ENCODE data around the gene CHEK2. TPM values are rescaled to one million over a fixed set of nuclear protein-coding genes. Genes with fewer than 3 reads are reported as not detected.
A peak's percentile ranks its signal among the peaks of the same experiment; 100 is the strongest.

Gene CHEK2
- total RNA-seq (1 to 10 TPM; 4.5 to 7.7 TPM), polyA plus RNA-seq (5.2 TPM)

- ChIA-PET CTCF (interaction anchor here (1.0 kb wide), 1 partner anchor 37 kb away, joined by 3 read pairs; no protein-coding TSS in a partner anchor), POLR2A (interaction anchor here (1.0 to 1.5 kb wide), 3 partner anchors 57 to 58 kb away, joined by 3 to 4 read pairs (median 3); partner anchors contain the start of gene XBP1)
- peak within 1 kb of the TSS; percentile 84 to 98 (median 86) for H3K4me3 Mint-ChIP-seq
- Histone ChIP-seq H3K9me3 (ENCODE audit: low read length) (no peaks in the 10 kb centered on the region), H3K4me1 (ENCODE audit: insufficient read depth, low read length) (peaks cover 8% of the 10 kb centered on the region), H3K27me3 (ENCODE audit: insufficient read depth, low read length, poor library complexity, severe bottlenecking) (no peaks in the 10 kb centered on the region), H3K27ac (ENCODE audit: low read depth, low read length) (peak within 1 kb of the TSS; percentile 83), H3K36me3 (ENCODE audit: insufficient read depth, low read length) (peaks cover 12% of the 10 kb centered on the region), H3K4me3 (ENCODE audit: low read length) (peak within 1 kb of the TSS; percentile 92)
- H3K36me3 Mint-ChIP-seq, result peaks cover 0 to 31% (median 6%) of the 10 kb centered on the region in 3 donors
- H3K27ac Mint-ChIP-seq, result peak within 1 kb of the TSS; percentile 83 to 99 (median 90)
- no peaks in the 10 kb centered on the region for H3K27me3 Mint-ChIP-seq
- H3K4me1 Mint-ChIP-seq, result peaks cover 17 to 35% (median 19%) of the 10 kb centered on the region in 3 donors
- H3K9me3 Mint-ChIP-seq, result no peaks in the 10 kb centered on the region
- peak; percentile 93 to 98 (median 96) for DNase-seq
Measured at GRCh38 chr22:28741785-28742561, at the start of gene CHEK2, which contains the start of gene HSCB. CHEK2 (minus strand) TSS chr22:28741820; CDS start chr22:28734721, 7,099 bp downstream. HSCB (plus strand) TSS chr22:28742039; CDS start chr22:28742096, 57 bp downstream.

- Mint-ChIP-seq H3K4me1 (peaks cover 51 to 62% (median 61%) of the 10 kb centered on the region in 3 donors), H3K27ac (peak overlapping the region in 6 of 8 donors; percentile 23 to 81 (median 40)), H3K36me3 (peaks cover 6 to 64% (median 16%) of the 10 kb centered on the region in 3 donors), H3K9me3 (no peaks in the 10 kb centered on the region), H3K27me3 (no peaks in the 10 kb centered on the region), H3K4me3 (no peak overlapping the region)
- Histone ChIP-seq H3K27me3 (ENCODE audit: insufficient read depth, low read length, poor library complexity, severe bottlenecking) (no peaks in the 10 kb centered on the region), H3K4me1 (ENCODE audit: insufficient read depth, low read length) (peaks cover 48% of the 10 kb centered on the region), H3K4me3 (ENCODE audit: low read length) (no peak overlapping the region), H3K9me3 (ENCODE audit: low read length) (no peaks in the 10 kb centered on the region), H3K27ac (ENCODE audit: low read depth, low read length) (no peak overlapping the region), H3K36me3 (ENCODE audit: insufficient read depth, low read length) (peaks cover 42% of the 10 kb centered on the region)
- CTCF ChIA-PET, result interaction anchor here (1.2 to 3.0 kb wide), 6 partner anchors 8 to 252 kb away, joined by 3 to 22 read pairs (median 4); no protein-coding TSS in a partner anchor
- no peak for DNase-seq
- POLR2A ChIA-PET, result no interaction called here
Measured at GRCh38 chr22:28791124-28791523, 49.5 kb upstream of the CHEK2 start.

DNA sequence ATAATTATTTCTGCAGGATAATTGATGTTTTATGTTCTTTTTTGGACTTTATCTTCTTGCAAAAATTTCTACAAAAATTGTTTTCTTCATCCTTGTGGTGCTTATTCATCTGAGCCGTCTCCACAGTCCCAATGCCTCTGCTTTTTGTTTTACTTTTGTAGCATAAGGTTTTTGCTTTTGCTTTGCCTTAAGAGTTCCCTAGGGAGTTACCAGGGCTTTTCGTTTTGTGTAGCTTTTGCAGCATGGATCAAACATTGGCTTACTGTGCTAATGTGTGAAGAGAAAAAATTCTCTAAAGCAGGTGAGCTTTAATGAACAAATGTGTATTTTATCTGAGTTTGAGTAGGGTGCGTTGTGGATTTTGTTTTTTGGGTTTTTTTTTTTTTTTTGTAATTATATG, 47.0 kb upstream of the CHEK2 start:
- peaks cover 31 to 42% (median 38%) of the 10 kb centered on the region in 3 donors for H3K4me1 Mint-ChIP-seq
- no peaks in the 10 kb centered on the region for H3K9me3 Mint-ChIP-seq
- Histone ChIP-seq H3K36me3 (ENCODE audit: insufficient read depth, low read length) (peaks cover 32% of the 10 kb centered on the region), H3K4me3 (ENCODE audit: low read length) (no peak overlapping the region), H3K4me1 (ENCODE audit: insufficient read depth, low read length) (peaks cover 28% of the 10 kb centered on the region), H3K27me3 (ENCODE audit: insufficient read depth, low read length, poor library complexity, severe bottlenecking) (no peaks in the 10 kb centered on the region), H3K27ac (ENCODE audit: low read depth, low read length) (no peak overlapping the region), H3K9me3 (ENCODE audit: low read length) (no peaks in the 10 kb centered on the region)
- peak overlapping the region in 2 of 8 donors; percentile 22 to 32 for H3K27ac Mint-ChIP-seq
- H3K4me3 Mint-ChIP-seq, result no peak overlapping the region
- ChIA-PET CTCF (interaction anchor here (1.1 to 3.0 kb wide), 4 partner anchors 11 to 252 kb away, joined by 4 to 22 read pairs (median 6); no protein-coding TSS in a partner anchor), POLR2A (no interaction called here)
- H3K27me3 Mint-ChIP-seq, result no peaks in the 10 kb centered on the region
- H3K36me3 Mint-ChIP-seq, result peaks cover 0 to 64% (median 9%) of the 10 kb centered on the region in 3 donors
- DNase-seq, result no peak

DNA sequence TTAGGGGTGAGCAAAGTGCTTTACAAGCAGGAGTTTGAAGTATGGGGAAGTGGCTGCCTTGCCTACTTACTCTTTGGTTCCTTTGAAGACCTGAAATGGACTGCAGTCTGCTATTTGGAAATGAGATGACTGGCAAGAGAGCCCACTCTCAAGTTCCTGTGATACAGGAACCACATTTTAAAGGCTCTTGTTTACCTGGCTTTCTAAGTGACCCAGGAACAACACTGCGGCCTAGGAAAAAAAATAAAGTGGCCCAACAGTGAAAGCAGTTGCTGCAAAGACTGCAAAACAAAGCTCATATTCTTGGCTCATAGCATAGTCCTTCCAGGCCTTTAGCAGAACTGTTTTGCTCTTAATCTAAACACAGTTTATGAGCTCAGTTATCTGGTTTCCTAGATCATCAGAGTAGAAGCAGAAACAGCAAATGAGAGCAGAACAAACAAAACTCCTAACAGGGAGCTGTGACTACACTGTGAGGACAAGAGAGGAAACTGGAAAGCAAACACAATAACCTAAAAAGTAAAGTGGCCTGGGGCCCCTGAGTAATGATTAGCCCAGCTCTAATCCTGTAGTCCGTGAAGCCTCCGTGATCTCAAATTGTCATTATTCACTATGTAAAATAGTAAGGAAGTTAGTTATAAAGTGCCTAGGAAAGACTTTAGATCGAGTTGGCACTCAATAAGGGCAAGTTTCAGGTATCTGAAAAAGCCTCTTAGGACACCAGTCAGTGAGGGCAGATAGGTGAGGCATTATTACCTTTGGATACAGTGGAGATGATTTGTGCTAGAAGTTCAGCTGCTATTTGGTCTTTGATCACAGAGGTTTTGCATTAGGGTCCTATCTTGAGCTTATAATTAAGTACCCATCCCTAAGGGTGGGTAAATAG, 42.4 kb upstream of the CHEK2 start:
- Mint-ChIP-seq H3K4me3 (no peak overlapping the region), H3K27me3 (no peaks in the 10 kb centered on the region), H3K27ac (peak overlapping the region in 4 of 8 donors; percentile 21 to 51 (median 28)), H3K36me3 (peaks cover 6 to 82% (median 13%) of the 10 kb centered on the region in 3 donors), H3K9me3 (no peaks in the 10 kb centered on the region), H3K4me1 (peaks cover 21 to 25% (median 24%) of the 10 kb centered on the region in 3 donors)
- DNase-seq, result no peak
- ChIA-PET CTCF (interaction anchor here (1.0 to 1.1 kb wide), 2 partner anchors 13 to 17 kb away, joined by 3 read pairs; partner anchors contain the start of gene XBP1), POLR2A (interaction anchor here (1.9 kb wide), 1 partner anchor 16 kb away, joined by 6 read pairs; the partner anchor contains the start of gene XBP1)
- Histone ChIP-seq H3K4me3 (ENCODE audit: low read length) (no peak overlapping the region), H3K27ac (ENCODE audit: low read depth, low read length) (no peak overlapping the region), H3K4me1 (ENCODE audit: insufficient read depth, low read length) (no peaks in the 10 kb centered on the region), H3K27me3 (ENCODE audit: insufficient read depth, low read length, poor library complexity, severe bottlenecking) (no peaks in the 10 kb centered on the region), H3K9me3 (ENCODE audit: low read length) (no peaks in the 10 kb centered on the region), H3K36me3 (ENCODE audit: insufficient read depth, low read length) (peaks cover 43% of the 10 kb centered on the region)

DNA sequence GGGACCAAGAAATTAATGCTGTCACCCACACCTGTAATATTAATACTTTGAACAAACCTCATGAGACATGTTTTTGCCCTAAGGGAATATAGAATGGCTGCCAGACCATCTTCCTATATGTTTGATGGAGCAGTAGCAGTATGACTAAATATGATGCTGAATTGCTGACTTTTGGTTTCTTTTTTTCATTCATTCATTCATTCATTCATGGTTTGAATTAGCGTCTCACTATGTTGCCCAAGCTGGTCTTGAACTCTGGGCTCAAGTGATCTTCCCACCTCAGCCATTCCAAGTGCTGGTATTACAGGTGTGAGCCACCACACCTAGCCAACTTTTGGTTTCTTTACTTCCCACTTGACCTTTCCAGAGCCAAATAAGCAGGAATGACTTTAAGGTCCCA, 38.7 kb upstream of the CHEK2 start:
- Mint-ChIP-seq H3K4me1 (peaks cover 30 to 44% (median 42%) of the 10 kb centered on the region in 3 donors), H3K27me3 (no peaks in the 10 kb centered on the region), H3K4me3 (peak overlapping the region in 2 of 7 donors; percentile 4 to 49), H3K9me3 (no peaks in the 10 kb centered on the region), H3K27ac (peak overlapping the region in 2 of 8 donors; percentile 45 to 58), H3K36me3 (peaks cover 6 to 67% (median 12%) of the 10 kb centered on the region in 3 donors)
- Histone ChIP-seq H3K27me3 (ENCODE audit: insufficient read depth, low read length, poor library complexity, severe bottlenecking) (no peaks in the 10 kb centered on the region), H3K4me3 (ENCODE audit: low read length) (no peak overlapping the region), H3K9me3 (ENCODE audit: low read length) (no peaks in the 10 kb centered on the region), H3K4me1 (ENCODE audit: insufficient read depth, low read length) (peaks cover under 1% of the 10 kb centered on the region), H3K27ac (ENCODE audit: low read depth, low read length) (no peak overlapping the region), H3K36me3 (ENCODE audit: insufficient read depth, low read length) (peaks cover 21% of the 10 kb centered on the region)
- CTCF ChIA-PET, result no interaction called here
- POLR2A ChIA-PET, result no interaction called here
- DNase-seq, result no peak

DNA sequence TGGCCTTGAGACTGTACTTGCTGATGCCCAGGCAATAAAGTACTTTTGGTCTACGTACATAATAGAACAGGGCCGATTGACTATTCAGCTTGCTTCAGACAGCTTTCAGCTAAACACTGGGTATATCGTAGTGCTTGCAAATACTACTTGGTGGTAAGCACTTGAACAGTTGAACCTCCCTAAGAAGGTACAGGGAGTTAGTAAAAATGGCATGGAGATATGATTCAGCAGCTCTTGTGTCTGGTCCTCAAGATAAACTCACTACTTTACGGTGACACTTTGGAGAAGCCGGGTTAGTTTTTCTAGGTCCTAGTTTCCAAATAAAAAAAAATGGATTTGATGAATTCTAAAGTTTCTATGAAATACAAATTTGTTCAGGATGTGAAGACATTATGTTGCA, 38.2 kb upstream of the CHEK2 start:
- ChIA-PET POLR2A (no interaction called here), CTCF (interaction anchor here (1.2 kb wide), 1 partner anchor 38 kb away, joined by 3 read pairs; the partner anchor contains the start of genes CHEK2 and HSCB)
- H3K4me3 Mint-ChIP-seq, result no peak overlapping the region
- Histone ChIP-seq H3K27ac (ENCODE audit: low read depth, low read length) (no peak overlapping the region), H3K36me3 (ENCODE audit: insufficient read depth, low read length) (peaks cover 22% of the 10 kb centered on the region), H3K4me3 (ENCODE audit: low read length) (no peak overlapping the region), H3K27me3 (ENCODE audit: insufficient read depth, low read length, poor library complexity, severe bottlenecking) (no peaks in the 10 kb centered on the region), H3K9me3 (ENCODE audit: low read length) (no peaks in the 10 kb centered on the region), H3K4me1 (ENCODE audit: insufficient read depth, low read length) (peaks cover 5% of the 10 kb centered on the region)
- H3K27ac Mint-ChIP-seq, result peak overlapping the region in 3 of 8 donors; percentile 1 to 45 (median 10)
- H3K9me3 Mint-ChIP-seq, result no peaks in the 10 kb centered on the region
- peaks cover 6 to 65% (median 11%) of the 10 kb centered on the region in 3 donors for H3K36me3 Mint-ChIP-seq
- H3K4me1 Mint-ChIP-seq, result peaks cover 30 to 47% (median 47%) of the 10 kb centered on the region in 3 donors
- no peak for DNase-seq
- no peaks in the 10 kb centered on the region for H3K27me3 Mint-ChIP-seq

- ChIA-PET POLR2A (interaction anchor here (0.6 kb wide), 2 partner anchors 24 to 26 kb away, joined by 3 read pairs; partner anchors contain the start of gene XBP1), CTCF (interaction anchor here (0.9 to 1.4 kb wide), 3 partner anchors 18 to 266 kb away, joined by 3 to 4 read pairs (median 3); no protein-coding TSS in a partner anchor)
- Mint-ChIP-seq H3K4me1 (peaks cover 28 to 45% (median 44%) of the 10 kb centered on the region in 3 donors), H3K27ac (peak overlapping the region in 7 of 8 donors; percentile 39 to 84 (median 78)), H3K9me3 (no peaks in the 10 kb centered on the region), H3K36me3 (peaks cover 4 to 36% (median 12%) of the 10 kb centered on the region in 3 donors), H3K4me3 (peak overlapping the region; percentile 67 to 99 (median 83)), H3K27me3 (no peaks in the 10 kb centered on the region)
- Histone ChIP-seq H3K27me3 (ENCODE audit: insufficient read depth, low read length, poor library complexity, severe bottlenecking) (no peaks in the 10 kb centered on the region), H3K27ac (ENCODE audit: low read depth, low read length) (no peak overlapping the region), H3K4me1 (ENCODE audit: insufficient read depth, low read length) (peaks cover 24% of the 10 kb centered on the region), H3K4me3 (ENCODE audit: low read length) (no peak overlapping the region), H3K9me3 (ENCODE audit: low read length) (no peaks in the 10 kb centered on the region), H3K36me3 (ENCODE audit: insufficient read depth, low read length) (peaks cover 5% of the 10 kb centered on the region)
- DNase-seq, result no peak
Measured at GRCh38 chr22:28774378-28774777, 32.8 kb upstream of the CHEK2 start.

Measured in CD8-positive, alpha-beta memory T cell (primary cell).